Tibial artery (tissue), 4 donors: Measurements from ENCODE around the gene RPL35A.
"Not testable (repeated sequence)": the region's sequence is repeated elsewhere in the genome, so short reads cannot be mapped to it uniquely, and the experiment has no call there.

Source experiments
- DNase-seq, 2 donors: peaks; one replicate each; pipeline ENCODE4 v3.0.0-alpha.2; 2019
- H3K27ac ChIP-seq, 2 donors: fragments of 200-600 bp; sonication (generic) in 1 of 2; 1 replicate in 1 of 2; 2 replicates in 1 of 2; pipeline ENCODE4 v1.5.1; 2018 to 2019; ENCODE audit warnings: mild to moderate bottlenecking in 1 of 2
- H3K27me3 ChIP-seq, 2 donors: fragments of 200-600 bp; sonication (generic) in 1 of 2; one replicate each; pipeline versions ENCODE4 v1.5.1 to v1.6.0; 2016 to 2019
- H3K36me3 ChIP-seq, 3 donors: fragments of 200-600 bp; sonication (generic) in 2 of 3; one replicate each; pipeline ENCODE4 v1.5.1; 2016 to 2019; ENCODE audit warnings: mild to moderate bottlenecking in 2 of 3
- H3K4me1 ChIP-seq, 4 donors: fragments of 200-600 bp; sonication (generic) in 2 of 4; 1 replicate in 3 of 4; 2 replicates in 1 of 4; pipeline ENCODE4 v1.5.1; 2016 to 2019
- H3K4me3 ChIP-seq, 2 donors: fragments of 200-600 bp; sonication (generic) in 1 of 2; 1 replicate in 1 of 2; 2 replicates in 1 of 2; pipeline ENCODE4 v1.5.1; 2018 to 2019; ENCODE audit warnings: mild to moderate bottlenecking in 2 of 2
- H3K9me3 ChIP-seq, 3 donors: fragments of 200-600 bp; sonication (generic) in 1 of 3; one replicate each; pipeline ENCODE4 v1.5.1; 2016 to 2019
- CTCF ChIP-seq, 2 experiments: fragments of 200-600 bp in 1 of 2; fragments of 450-650 bp in 1 of 2; IDR thresholded peaks; one replicate each; pipeline ENCODE4 v1.5.1; 2017 to 2019; ENCODE audit warnings: antibody characterized with exemption in 2 of 2, mild to moderate bottlenecking in 1 of 2, moderate library complexity in 1 of 2
- intact Hi-C: fragments of 100-400 bp; cut with DNase I; formaldehyde crosslinking; loops from one replicate; pipeline ENCODE4 v1.15.0; 2023; ENCODE audit warnings: low total_unique reads

The RPL35A gene

GRCh38 chr3:197926418-197926817 is 23.6 kb upstream of the RPL35A start:
- Histone ChIP-seq H3K36me3 (peaks cover 0 to 3% (median 0%) of the 10 kb centered on the region in 3 donors), H3K4me1 (no peaks in the 10 kb centered on the region), H3K27me3 (no peaks in the 10 kb centered on the region), H3K4me3 (no peak overlapping the region), H3K9me3 (no peaks in the 10 kb centered on the region), H3K27ac (no peak overlapping the region)
- intact Hi-C loops, result no loop called here
- no peak for TF ChIP-seq CTCF (IDR thresholded peaks at IDR 0.05)
- DNase-seq, result no peak

- H3K9me3 ChIP-seq, intact Hi-C loops, H3K27me3 ChIP-seq, H3K4me3 ChIP-seq, DNase-seq, H3K4me1 ChIP-seq, H3K27ac ChIP-seq, H3K36me3 ChIP-seq: not testable (repeated sequence)
Observed at GRCh38 chr3:197927578-197927977, 22.4 kb upstream of the RPL35A start.

- no peak for DNase-seq
- Histone ChIP-seq H3K4me1 (no peaks in the 10 kb centered on the region), H3K9me3 (no peaks in the 10 kb centered on the region), H3K4me3 (no peak overlapping the region), H3K27me3 (no peaks in the 10 kb centered on the region), H3K27ac (no peak overlapping the region), H3K36me3 (peaks cover 0 to 2% (median 0%) of the 10 kb centered on the region in 3 donors)
- TF ChIP-seq CTCF (IDR thresholded peaks at IDR 0.05), result no peak
- intact Hi-C loops, result no loop called here
Observed at GRCh38 chr3:197936819-197937384, 13.1 kb upstream of the RPL35A start.

- no peak for TF ChIP-seq CTCF (IDR thresholded peaks at IDR 0.05)
- H3K36me3 ChIP-seq, result no peaks in the 10 kb centered on the region
- intact Hi-C loops, result no loop called here
- H3K9me3 ChIP-seq, result no peaks in the 10 kb centered on the region
- no peak for DNase-seq
- no peak overlapping the region for H3K4me3 ChIP-seq
- H3K27me3 ChIP-seq, result no peaks in the 10 kb centered on the region
- no peak overlapping the region for H3K27ac ChIP-seq
- H3K4me1 ChIP-seq, result no peaks in the 10 kb centered on the region
Observed at GRCh38 chr3:197940745-197941384, 9.1 kb upstream of the RPL35A start.

GRCh38 chr3:197942956-197943556 is 6.9 kb upstream of the RPL35A start:
- peak; percentile 60 for TF ChIP-seq CTCF (IDR thresholded peaks at IDR 0.05)
- Histone ChIP-seq H3K4me1 (no peaks in the 10 kb centered on the region), H3K27ac (no peak overlapping the region), H3K4me3 (no peak overlapping the region), H3K36me3 (no peaks in the 10 kb centered on the region), H3K27me3 (no peaks in the 10 kb centered on the region), H3K9me3 (no peaks in the 10 kb centered on the region)
- intact Hi-C loops, result no loop called here
- DNase-seq, result no peak

GRCh38 chr3:197949191-197949777 is 706 bp upstream of the RPL35A start:
- H3K4me3 ChIP-seq, result peak overlapping the region; percentile 57 to 64
- no peak for TF ChIP-seq CTCF (IDR thresholded peaks at IDR 0.05)
- peak overlapping the region; percentile 74 to 84 for H3K27ac ChIP-seq
- H3K27me3 ChIP-seq, result no peaks in the 10 kb centered on the region
- no peaks in the 10 kb centered on the region for H3K9me3 ChIP-seq
- peaks cover 31 to 32% (median 31%) of the 10 kb centered on the region in 3 donors for H3K36me3 ChIP-seq
- no peak for DNase-seq
- H3K4me1 ChIP-seq, result peaks cover 0 to 42% (median 33%) of the 10 kb centered on the region in 4 donors
- intact Hi-C loops, result loop anchor here (5.0 kb wide), 1 partner anchor 42 kb away; no protein-coding TSS in a partner anchor
